ENCODE results near the gene CAND2.

The CAND2 gene

DNA sequence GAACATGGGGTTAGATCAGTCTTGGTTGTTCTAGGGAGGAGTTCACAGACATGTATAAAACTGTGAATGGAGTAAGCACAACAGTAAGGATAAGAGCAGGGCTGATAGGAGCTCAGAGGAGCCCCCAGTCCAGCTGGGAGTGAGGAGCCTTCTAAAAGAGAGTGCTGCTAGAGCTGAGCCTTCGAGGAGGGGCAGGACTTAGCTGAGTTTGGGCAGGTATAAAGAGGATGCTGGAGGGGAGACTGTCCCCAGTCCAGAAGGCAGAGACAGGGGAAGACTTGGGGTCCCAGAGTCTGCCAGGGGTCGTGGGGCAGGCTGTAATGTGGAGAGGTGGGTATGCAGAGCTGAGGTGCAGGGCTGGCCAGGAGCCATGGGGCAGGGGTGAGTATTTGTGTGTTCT is 12.1 kb downstream of the CAND2 start:
- no peak for DNase-seq

DNA sequence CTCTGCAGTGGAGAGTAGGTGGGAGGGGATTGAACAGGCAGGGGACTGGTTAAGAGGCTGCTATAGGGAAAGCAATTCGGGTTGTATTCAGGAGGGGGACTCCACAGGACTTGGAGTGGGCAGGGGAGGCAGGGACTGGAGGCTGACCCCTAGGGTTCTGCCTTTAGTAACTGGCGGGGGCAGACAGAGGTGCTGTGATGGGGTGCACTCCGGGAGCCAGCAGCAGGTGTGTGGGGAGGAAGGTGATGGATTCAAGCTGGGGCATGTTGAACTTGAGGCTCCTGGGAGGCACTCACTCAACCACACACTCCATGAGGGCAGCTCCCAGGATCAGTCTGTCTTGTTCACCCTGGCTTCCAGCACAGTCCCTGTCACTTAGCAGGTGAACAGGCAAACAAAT is 12.5 kb downstream of the CAND2 start:
- DNase-seq: no peak

DNA sequence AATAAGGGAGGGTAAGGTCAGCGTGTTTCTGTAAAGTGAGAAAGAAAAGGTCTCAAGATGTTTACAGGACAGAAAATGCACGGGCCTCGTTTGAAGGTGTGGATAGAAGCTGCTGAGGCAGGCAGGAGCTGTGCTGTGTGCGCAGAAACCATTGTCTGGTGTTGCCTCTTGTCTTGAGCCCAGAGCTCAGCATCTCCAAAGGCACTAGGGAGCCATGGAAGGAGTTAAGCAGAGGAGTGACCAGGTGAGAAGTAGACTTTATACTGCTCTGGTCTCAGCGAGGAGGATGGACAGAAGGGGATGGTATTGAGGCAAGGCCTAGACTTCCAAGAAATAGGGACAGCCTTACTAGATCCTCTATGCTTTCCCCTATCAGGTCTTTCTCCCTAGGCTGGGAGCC is 13.0 kb downstream of the CAND2 start:
- DNase-seq: no peak

DNA sequence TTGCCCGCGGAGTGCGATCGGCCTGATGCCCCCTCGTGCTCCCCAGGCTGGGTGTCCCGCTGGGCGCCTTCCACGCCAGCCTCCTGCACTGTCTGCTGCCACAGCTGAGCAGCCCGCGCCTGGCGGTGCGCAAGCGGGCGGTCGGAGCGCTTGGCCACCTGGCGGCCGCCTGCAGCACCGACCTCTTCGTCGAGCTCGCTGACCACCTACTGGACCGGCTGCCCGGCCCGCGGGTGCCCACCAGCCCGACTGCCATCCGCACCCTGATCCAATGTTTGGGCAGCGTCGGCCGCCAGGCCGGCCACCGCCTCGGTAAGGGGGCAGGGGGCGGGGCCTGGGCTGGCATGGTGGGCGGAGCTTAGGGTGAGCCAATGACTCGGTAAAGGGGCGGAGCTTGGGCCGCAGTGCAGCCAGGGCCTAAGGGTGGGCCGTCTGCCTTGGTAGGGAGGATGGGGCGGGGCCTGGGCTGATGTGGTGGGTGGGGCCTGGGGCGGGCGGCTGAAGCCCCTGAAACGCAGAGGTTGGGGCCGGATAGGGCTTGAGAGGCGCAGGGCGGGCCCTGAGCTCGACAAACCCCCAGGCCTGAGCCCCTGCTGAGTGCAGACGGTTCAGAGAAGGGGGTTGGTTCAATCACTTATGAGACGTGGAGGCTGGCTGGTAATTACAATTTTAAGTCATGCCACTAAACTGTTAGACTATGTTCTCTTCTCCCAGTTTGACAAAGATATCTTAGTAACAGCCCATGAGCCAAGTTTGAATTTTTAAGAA is 13.7 kb downstream of the CAND2 start:
- no peak for DNase-seq

DNA sequence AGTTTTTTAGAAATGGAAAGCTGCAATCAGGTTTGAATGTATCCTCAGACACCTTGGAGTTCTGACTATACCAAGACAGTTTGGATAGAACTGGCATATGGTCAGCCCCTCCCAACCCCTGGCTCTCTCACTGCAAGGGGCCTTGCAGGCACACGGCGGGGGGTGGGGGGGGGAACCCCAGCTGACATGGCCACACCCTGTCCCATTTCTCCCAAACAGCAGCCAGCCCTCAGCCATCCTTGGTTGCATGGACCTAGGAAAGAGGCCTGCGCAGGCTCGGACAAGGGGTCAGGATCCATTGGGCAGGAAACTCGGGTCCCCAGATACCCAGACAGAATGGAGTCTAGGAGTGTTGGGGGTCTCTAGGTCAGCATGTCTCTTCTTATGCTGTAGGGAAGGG is 14.5 kb downstream of the CAND2 start:
- no peak for DNase-seq

DNA sequence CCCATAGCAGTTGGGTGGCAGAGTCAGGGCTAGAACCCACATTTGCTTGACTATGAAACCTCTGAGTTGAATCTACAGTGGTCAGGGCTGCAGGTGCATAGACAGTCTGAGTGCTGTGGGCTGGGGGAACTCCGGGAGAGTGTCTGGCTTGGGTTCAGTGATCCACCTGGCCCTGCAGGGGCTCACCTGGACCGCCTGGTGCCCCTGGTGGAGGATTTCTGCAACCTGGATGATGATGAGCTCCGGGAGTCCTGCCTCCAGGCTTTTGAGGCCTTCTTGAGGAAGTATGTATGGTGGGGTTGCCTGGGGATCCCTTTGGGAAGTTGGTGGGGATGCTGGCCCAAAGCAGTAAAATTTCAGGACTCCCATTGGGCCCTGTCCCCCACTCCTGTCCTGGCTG is 16.3 kb downstream of the CAND2 start:
- DNase-seq: no peak

DNA sequence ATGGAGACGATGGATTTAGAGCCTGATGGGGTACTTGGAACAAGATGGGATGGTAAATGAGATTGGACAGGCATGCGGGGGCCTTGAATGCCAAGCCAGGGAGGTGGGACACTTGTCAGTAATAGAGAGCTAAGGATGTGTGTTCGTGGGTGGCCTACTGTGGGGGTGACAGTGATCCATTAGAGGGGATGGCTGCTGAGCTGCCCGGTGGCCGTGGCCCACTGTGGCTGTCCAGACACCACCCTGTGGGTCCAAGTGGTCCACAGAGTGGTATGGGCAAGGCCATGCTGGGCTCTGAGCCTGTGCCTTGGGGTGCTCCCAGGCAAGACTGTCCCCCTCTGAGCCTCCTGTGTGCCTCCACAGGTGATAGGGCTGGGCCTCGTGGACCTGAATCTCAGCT is 17.5 kb downstream of the CAND2 start:
- DNase-seq: no peak

DNA sequence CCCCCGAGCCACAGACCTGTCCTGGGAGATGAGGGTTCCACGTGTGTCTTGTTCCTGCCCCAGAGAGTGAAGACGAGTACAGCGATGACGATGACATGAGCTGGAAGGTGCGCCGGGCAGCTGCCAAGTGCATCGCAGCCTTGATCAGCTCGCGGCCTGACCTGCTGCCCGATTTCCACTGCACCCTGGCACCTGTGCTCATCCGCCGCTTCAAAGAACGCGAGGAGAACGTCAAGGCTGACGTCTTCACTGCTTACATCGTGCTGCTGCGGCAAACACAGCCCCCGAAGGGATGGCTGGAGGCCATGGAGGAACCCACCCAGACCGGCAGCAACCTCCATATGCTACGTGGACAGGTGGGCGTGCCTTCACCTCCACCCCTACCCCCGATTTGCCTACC is 18.6 kb downstream of the CAND2 start:
- no peak for DNase-seq

DNA sequence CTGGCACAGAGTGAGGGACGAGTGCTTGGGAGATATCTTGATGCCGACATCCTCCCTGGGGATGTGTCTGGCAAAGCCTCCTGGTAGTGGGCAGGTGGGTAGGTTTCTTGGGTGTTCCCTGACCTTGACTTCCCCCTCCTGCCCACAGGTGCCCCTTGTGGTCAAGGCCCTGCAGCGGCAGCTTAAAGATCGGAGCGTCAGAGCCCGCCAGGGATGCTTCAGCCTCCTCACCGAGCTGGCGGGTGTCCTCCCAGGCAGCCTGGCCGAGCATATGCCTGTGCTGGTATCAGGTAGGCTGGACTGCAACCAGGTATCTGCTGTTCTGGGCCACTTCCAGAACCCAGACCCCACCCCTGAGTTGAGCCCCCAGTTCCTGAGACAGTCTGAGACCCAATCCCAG is 19.2 kb downstream of the CAND2 start:
- no peak for DNase-seq

DNA sequence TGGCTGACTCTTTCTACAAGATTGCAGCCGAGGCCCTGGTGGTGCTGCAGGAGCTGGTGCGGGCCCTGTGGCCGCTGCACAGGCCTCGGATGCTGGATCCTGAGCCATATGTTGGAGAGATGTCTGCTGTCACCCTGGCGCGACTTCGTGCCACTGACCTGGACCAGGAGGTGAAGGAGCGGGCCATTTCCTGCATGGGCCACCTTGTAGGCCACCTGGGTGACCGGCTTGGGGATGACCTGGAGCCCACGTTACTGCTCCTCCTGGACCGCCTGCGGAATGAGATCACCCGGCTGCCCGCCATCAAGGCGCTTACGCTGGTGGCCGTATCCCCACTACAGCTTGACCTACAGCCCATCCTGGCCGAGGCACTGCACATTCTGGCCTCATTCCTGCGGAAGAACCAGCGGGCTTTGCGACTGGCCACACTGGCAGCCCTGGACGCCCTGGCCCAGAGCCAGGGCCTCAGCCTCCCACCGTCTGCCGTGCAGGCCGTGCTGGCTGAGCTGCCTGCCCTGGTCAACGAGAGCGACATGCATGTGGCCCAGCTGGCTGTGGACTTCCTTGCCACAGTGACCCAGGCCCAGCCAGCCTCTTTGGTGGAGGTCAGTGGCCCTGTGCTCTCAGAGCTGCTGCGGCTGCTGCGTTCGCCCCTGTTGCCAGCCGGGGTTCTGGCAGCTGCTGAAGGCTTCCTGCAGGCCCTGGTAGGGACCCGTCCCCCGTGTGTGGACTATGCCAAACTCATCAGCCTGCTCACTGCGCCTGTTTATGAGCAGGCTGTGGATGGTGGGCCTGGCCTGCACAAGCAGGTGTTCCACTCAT is 20.3 kb downstream of the CAND2 start:
- no peak for DNase-seq

DNA sequence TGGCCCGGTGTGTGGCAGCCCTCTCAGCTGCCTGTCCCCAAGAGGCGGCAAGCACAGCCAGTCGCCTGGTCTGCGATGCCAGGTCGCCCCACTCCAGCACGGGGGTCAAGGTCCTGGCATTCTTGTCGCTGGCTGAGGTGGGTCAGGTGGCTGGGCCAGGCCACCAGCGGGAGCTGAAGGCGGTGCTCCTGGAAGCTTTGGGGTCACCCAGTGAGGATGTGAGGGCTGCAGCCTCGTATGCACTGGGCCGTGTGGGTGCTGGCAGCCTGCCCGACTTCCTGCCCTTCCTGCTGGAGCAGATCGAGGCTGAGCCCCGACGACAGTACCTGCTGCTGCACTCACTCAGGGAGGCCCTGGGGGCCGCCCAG is 20.8 kb downstream of the CAND2 start:
- DNase-seq: no peak

DNA sequence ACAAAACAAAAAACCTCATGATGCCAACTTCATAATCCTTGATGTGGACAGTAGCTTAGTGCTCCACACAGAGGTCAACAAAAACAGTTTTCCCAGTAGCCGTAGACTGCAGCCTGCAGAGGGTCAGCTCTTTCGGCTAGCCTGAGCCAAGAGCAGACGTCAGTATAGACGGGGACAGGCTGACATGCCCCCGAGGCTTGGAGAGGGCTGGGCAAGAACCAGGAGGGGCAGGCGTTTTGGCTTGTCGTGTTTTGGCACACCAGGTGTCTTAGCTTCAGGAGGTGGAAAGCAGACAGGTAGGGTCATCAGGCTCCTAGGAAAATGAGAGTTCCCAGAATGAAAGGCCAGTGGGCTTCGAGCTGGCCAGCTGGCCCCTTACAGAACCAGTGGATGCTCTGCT is 21.8 kb downstream of the CAND2 start:
- no peak for DNase-seq

DNA sequence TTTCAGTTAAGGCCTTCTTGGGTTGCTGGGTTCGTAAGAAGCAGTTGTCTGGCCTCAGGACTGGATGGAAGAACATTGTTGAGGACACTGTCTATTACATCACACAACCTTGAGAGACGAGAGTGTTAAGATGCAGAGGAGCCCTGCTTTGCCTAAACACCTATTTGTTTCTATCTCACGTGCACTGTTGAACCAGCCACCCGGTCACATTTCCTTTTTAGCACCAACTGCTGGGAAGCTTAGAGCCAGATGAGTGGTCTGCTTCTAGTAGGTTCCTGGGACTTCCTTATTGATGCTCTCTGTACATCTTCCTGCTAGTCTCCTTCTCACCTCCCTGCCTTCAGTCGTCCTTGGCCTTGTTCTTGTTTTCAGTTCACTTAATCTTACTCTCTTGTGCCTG is 22.3 kb downstream of the CAND2 start:
- no peak for DNase-seq

DNA sequence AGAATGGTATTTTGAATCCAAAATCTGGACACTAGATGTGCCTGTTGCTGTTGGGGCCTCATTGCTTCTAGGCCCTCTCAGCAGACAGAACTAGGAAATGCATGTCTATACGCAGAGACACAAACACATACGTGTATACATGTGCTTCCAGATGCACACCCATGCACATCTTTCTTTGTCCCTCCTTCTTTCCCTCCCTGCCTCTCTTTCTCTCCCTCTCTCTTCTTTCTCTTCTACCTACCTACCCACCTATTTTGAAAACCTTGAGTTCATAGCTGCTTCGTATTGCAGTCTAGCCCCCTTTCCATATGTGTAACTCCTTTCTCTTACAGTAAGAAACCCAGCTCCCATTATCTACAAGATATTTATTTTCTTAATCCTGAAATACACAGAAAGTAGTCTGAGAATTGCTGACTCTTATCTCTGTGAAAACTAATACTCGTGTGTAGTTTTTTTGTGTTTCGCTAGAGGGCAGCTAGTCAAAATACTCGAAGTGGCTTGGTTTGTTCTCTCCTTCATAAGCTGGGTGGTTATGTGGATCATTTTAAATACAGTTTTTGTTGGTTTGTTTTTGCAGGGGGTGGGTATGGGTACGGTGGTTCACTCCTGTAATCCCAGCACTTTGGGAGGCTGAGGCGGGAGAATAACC is 26.4 kb downstream of the CAND2 start:
- no peak for DNase-seq

DNA sequence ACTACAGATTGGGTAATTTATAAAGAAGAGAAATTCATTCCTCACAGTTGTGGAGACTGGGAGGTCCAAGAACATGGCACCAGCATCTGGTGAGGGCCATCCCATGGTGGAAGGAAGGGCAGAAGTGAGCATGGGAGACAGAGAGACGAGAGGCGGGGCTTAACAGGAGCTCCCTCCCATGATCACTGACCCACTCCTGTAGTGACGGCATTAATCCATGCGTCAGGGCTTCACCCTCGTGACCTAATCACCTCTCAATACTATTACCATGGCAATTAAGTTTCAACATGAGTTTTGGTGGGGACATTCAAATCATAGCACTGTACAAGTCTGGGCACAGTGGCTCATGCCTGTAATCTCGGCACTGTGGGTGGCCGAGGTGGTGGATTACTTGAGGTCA is 27.8 kb downstream of the CAND2 start:
- DNase-seq: no peak

DNA sequence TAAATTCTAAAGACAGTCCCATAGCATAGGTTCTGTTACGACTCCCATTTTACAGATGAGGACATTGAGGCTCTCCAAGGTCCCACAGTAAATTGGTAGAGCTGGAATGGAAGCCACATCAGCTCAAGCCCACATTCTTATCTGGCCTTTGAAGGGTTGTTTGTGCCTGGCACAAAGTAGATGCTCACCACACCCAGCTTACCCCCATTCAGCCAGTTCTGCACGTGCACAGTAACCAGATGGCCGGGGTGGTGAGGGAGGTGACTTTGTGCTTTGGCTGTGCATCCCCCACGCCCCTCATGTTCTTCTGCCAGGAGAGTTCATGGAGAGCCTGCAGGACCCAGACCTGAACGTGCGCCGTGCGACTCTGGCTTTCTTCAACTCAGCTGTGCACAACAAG is 28.7 kb downstream of the CAND2 start:
- DNase-seq: no peak

DNA sequence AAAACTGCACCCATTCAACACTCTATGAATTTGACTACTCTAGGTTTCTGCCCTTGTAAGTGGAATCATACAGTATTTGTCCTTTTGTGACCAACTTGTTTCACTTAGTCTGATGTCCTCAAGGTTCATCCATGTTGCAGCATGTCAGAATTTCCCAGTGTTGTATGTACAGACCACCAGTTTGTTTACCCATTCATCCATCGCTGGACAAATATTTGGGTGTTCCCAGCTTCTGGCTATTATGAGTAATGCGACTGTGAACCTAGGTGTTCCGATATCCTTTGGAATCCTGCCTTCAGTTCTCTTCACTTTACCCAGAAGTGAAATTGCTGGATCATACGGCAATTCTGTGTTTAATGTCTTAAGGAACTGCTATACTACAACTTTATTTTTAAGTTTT is 32.3 kb downstream of the CAND2 start:
- no peak for DNase-seq

DNA sequence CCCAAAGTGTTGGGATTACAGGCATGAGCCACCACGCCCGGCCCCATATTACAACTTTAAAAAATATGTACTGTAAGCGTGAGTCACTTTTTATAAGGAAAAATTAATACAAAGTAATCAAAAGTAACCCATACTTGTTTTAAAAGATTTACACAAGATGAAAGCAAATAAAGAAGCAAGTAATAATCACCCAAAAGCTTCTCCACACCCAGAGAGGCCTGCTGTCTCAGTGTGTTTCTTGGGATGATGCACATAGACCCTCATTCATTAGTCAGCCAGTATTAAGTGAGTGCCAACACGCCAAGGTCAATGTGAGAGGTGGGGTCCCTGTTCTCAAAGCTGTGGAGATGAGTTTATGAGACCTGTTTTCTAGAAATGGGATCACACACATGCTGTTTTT is 32.9 kb downstream of the CAND2 start:
- no peak for DNase-seq

DNA sequence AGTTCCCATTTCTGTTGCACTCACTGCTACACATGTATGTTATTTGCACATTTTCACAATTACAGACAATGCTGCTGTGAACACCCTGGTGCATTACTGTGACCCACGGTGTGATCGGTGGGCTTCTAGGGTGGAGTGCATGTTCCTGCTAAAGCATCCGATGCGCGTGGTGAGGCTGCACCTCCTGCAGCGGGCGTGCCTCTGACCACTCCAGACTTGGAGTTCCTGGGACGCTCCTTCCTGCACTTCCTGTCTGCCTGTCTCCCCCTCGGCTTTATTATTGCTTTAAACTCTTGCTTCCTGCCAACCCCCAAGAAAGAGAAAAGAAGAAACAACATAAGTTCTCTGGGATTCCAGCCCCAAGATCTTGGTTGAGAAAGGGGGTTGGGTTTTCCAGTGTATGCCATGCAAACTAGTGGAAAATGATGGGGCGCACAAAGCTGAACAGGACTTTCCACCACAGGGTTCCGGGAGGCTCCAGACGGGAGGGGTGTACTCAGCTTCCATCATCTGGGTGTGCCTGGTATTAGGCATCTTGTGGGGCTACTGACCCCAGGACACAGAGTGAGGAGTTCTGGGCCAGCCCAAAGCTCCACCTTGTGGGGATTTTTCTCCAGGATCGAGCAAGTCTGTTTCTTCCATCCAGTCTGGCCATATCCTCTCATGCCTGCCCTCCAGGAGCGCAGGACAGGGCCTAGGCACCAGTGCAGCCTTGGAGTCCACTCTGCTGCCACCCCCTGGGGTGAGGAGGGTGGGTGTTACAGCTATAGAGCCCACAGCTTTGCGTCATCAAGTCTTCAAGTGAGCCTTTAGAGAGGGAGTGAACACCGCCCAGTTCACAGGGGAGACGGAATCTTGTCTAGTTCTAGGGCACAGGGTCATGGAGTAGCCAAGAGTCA is 33.7 kb downstream of the CAND2 start:
- no peak for DNase-seq

DNA sequence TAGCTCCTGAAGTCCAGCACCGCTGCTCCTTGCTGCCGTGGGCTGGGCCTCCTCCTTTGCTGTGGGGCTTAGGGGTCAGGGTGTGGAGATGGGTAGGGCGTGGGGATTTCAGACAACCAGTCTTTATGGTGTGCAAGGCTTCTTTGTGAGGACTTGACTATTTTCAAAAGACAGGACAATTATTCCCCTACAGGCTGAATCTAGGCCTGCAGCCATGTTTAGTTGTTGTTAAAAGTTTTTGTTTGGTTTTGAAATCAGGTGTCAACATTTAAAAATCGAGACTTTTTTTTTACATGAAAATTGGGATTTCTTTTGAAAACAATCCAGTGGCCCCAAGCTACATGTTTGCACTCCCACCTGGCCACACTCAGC is 34.3 kb downstream of the CAND2 start:
- DNase-seq: no peak

DNA sequence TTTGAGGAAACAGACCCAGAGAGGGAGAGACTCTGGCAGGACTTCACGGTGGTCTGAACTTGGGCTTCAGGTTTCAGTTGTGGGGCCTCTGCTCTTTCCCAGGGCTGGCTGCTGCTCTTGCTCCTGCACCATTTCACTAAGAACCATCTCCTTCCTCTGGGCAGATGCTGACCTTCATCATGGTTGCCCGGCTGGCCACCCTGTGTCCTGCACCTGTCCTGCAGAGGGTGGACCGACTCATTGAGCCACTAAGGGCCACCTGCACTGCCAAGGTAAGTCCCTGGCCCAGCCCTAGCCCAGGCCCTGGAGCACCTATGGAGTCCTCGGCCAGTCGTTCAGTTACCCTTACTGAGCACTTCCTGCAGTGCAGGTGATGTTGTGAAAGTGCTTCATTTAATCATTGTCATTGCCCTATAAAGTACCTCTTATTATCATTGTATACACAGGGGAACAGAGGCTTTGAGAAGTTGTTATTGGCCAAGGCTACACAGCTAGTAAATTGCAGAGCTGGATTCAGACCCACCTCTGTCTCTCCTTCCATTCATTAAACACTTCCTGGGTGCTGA is 34.9 kb downstream of the CAND2 start:
- no peak for DNase-seq

DNA sequence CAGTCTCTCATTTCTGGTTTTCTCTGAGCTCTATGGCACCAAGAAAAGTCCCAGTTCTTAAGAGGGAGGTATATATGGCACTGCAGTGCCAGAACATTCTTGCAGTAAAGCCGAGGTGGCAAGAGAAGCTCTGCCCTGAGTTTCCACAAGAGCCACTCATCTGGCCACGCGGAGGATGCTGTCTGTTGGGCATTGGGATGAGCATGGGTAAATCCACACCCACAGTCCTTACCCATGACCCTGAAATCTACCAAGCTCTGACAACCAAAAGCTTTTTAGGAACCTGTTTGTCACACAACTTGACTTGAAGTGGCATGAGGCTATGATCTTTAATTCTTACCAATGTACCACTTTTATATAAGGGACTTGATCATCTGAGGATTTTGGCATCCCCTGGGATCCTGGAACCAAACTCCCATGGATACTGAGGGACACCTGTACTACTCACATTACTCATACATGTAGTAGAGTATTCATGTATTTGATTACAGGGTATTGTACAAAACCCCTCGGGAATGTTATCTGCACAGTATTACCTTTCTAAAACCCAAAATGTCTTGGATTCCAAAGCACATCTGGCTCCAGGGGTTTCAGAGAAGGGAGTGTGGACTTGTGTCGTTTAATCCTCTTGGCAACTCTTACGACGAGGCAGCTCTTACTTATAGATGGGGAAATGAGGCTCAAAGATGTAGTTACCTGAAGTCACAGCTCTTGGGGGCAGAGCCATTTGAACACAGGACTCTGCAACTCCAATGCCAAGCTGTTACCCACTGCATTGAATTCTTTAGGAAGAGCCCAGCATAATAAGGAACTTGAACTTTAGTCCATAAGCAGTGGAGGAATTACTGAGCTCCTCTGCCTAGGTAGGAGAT is 36.1 kb downstream of the CAND2 start:
- DNase-seq: no peak

All from KG1 (cell line).